Tibial nerve (tissue), 4 donors: ENCODE measurements around the gene GCKR. TPM values are rescaled to one million over a fixed set of nuclear protein-coding genes. Genes with fewer than 3 reads are reported as not detected.

Source experiments
- DNase-seq, 2 donors: peaks; one replicate each; pipeline ENCODE4 v3.0.0-alpha.2; 2019; ENCODE audit warnings: low spot score in 2 of 2
- H3K27ac ChIP-seq, 4 donors: fragments of 200-600 bp; sonication (generic) in 3 of 4; one replicate each; pipeline ENCODE4 v1.5.1; 2017 to 2019; ENCODE audit warnings: mild to moderate bottlenecking in 1 of 4
- H3K27me3 ChIP-seq, 2 donors: fragments of 200-600 bp; sonication (generic) in 1 of 2; one replicate each; pipeline versions ENCODE4 v1.5.1 to v1.6.0; 2017 to 2019
- H3K36me3 ChIP-seq, 3 donors: fragments of 200-600 bp; sonication (generic); one replicate each; pipeline ENCODE4 v1.5.1; 2018 to 2019
- H3K4me1 ChIP-seq, 4 donors: fragments of 200-600 bp; sonication (generic) in 3 of 4; one replicate each; pipeline ENCODE4 v1.5.1; 2017 to 2019
- H3K4me3 ChIP-seq, 4 donors: fragments of 200-600 bp; sonication (generic) in 3 of 4; one replicate each; pipeline ENCODE4 v1.5.1; 2017 to 2019; ENCODE audit warnings: mild to moderate bottlenecking in 1 of 4, moderate library complexity in 1 of 4
- H3K9me3 ChIP-seq, 4 donors: fragments of 200-600 bp; sonication (generic) in 3 of 4; one replicate each; pipeline ENCODE4 v1.5.1; 2017 to 2019
- EP300 ChIP-seq, 2 donors: sonication (generic); formaldehyde crosslinking; IDR thresholded peaks; one replicate each; pipeline ENCODE4 v1.6.1; 2017; ENCODE audit warnings: antibody characterized with exemption in 2 of 2, mild to moderate bottlenecking in 1 of 2
- POLR2A ChIP-seq, 2 donors: fragments of 450-650 bp; IDR thresholded peaks; one replicate each; pipeline ENCODE4 v1.6.1; 2017; ENCODE audit warnings: antibody characterized with exemption in 2 of 2, mild to moderate bottlenecking in 2 of 2, moderate library complexity in 2 of 2
- WGBS, 2 donors: methylation state at CpG; one replicate each; pipeline ENCODE4 v1.1.5; 2018; 5-methylcytosine and 5-hydroxymethylcytosine counted together
- total RNA-seq, 4 donors: library from RNA; depleted of rRNA; stranded (reverse); fragments of >200 nt; gene quantifications; one replicate each; pipeline ENCODE4 v1.1.0, GENCODE V29; 2016
- TF ChIP-seq, protein P1 (sequence below), 5 experiments: fragments of 200-600 bp in 3 of 5; fragments of 450-650 bp in 2 of 5; sonication (generic) in 3 of 5; IDR thresholded peaks; one replicate each; pipeline ENCODE4 v1.5.1; 2016 to 2019; ENCODE audit warnings: antibody characterized with exemption in 5 of 5, mild to moderate bottlenecking in 3 of 5, moderate library complexity in 2 of 5

Gene GCKR
- total RNA-seq, 4 donors from 2014 or later = not detected

- TF ChIP-seq, protein P1, sequence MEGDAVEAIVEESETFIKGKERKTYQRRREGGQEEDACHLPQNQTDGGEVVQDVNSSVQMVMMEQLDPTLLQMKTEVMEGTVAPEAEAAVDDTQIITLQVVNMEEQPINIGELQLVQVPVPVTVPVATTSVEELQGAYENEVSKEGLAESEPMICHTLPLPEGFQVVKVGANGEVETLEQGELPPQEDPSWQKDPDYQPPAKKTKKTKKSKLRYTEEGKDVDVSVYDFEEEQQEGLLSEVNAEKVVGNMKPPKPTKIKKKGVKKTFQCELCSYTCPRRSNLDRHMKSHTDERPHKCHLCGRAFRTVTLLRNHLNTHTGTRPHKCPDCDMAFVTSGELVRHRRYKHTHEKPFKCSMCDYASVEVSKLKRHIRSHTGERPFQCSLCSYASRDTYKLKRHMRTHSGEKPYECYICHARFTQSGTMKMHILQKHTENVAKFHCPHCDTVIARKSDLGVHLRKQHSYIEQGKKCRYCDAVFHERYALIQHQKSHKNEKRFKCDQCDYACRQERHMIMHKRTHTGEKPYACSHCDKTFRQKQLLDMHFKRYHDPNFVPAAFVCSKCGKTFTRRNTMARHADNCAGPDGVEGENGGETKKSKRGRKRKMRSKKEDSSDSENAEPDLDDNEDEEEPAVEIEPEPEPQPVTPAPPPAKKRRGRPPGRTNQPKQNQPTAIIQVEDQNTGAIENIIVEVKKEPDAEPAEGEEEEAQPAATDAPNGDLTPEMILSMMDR (IDR thresholded peaks at IDR 0.05) = no peak
- TF ChIP-seq EP300 (IDR thresholded peaks at IDR 0.05) = no peak
- TF ChIP-seq POLR2A (IDR thresholded peaks at IDR 0.05) = no peak
- Histone ChIP-seq H3K36me3 (no peaks in the 10 kb centered on the region), H3K9me3 (no peaks in the 10 kb centered on the region), H3K4me3 (no peak overlapping the region), H3K27ac (no peak overlapping the region), H3K4me1 (no peaks in the 10 kb centered on the region), H3K27me3 (no peaks in the 10 kb centered on the region)
- no peak for DNase-seq
- 70 to 77% methylated on average over 2 of the region's 2 CpGs for WGBS, 2 donors
Observed at GRCh38 chr2:27559228-27559627, 62.6 kb downstream of the GCKR start.

DNA sequence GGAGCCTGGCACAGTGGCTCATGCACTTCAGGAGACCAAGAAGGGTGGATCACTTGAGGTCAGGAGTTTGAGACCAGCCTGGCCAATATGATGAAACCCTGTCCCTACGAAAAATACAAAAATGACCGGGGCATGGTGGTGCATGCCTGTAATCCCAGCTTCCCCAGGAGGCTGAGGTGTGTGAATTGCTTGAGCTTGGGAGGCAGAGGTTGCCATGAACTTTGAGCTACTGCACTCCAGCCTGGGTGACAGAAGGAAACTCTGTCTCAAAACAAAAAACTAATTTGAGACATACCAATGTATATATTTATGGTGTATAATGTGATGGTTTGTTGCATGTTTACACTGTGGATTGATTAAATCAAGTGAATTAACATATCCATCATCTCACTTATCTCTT is 64.4 kb downstream of the GCKR start:
- Histone ChIP-seq H3K9me3 (no peaks in the 10 kb centered on the region), H3K27me3 (no peaks in the 10 kb centered on the region), H3K4me3 (no peak overlapping the region), H3K4me1 (no peaks in the 10 kb centered on the region), H3K36me3 (no peaks in the 10 kb centered on the region), H3K27ac (no peak overlapping the region)
- no peak for TF ChIP-seq EP300 (IDR thresholded peaks at IDR 0.05)
- no peak for TF ChIP-seq POLR2A (IDR thresholded peaks at IDR 0.05)
- TF ChIP-seq, protein P1 (IDR thresholded peaks at IDR 0.05) = no peak
- WGBS, 2 donors = 66 to 88% methylated on average over 2 of the region's 2 CpGs
- no peak for DNase-seq

- TF ChIP-seq, protein P1 (IDR thresholded peaks at IDR 0.05) = no peak
- TF ChIP-seq EP300 (IDR thresholded peaks at IDR 0.05) (no peak), POLR2A (IDR thresholded peaks at IDR 0.05) (no peak)
- peaks cover 0 to 11% of the 10 kb centered on the region in 2 donors for H3K27me3 ChIP-seq
- H3K36me3 ChIP-seq = no peaks in the 10 kb centered on the region
- WGBS, 2 donors = 60 to 66% methylated on average over 2 of the region's 2 CpGs
- no peak overlapping the region for H3K4me3 ChIP-seq
- no peaks in the 10 kb centered on the region for H3K4me1 ChIP-seq
- H3K9me3 ChIP-seq = peaks cover 0 to 4% (median 0%) of the 10 kb centered on the region in 4 donors
- no peak overlapping the region for H3K27ac ChIP-seq
- no peak for DNase-seq
Observed at GRCh38 chr2:27566628-27567027, 70.0 kb downstream of the GCKR start.

- Histone ChIP-seq H3K4me3 (no peak overlapping the region), H3K9me3 (peaks cover 0 to 31% (median 0%) of the 10 kb centered on the region in 4 donors), H3K27me3 (peaks cover 0 to 11% of the 10 kb centered on the region in 2 donors), H3K4me1 (no peaks in the 10 kb centered on the region), H3K27ac (no peak overlapping the region), H3K36me3 (no peaks in the 10 kb centered on the region)
- WGBS, 2 donors = 50 to 62% methylated on average over 2 of the region's 2 CpGs
- TF ChIP-seq EP300 (IDR thresholded peaks at IDR 0.05) (no peak), POLR2A (IDR thresholded peaks at IDR 0.05) (no peak)
- TF ChIP-seq, protein P1 (IDR thresholded peaks at IDR 0.05) = no peak
- DNase-seq = no peak
Observed at GRCh38 chr2:27569398-27569797, 72.8 kb downstream of the GCKR start.

GRCh38 chr2:27571197-27571596 is 74.6 kb downstream of the GCKR start:
- DNase-seq = no peak
- TF ChIP-seq POLR2A (IDR thresholded peaks at IDR 0.05) (no peak), EP300 (IDR thresholded peaks at IDR 0.05) (no peak)
- TF ChIP-seq, protein P1 (IDR thresholded peaks at IDR 0.05) = no peak
- Histone ChIP-seq H3K27me3 (peaks cover 0 to 11% of the 10 kb centered on the region in 2 donors), H3K4me3 (no peak overlapping the region), H3K36me3 (no peaks in the 10 kb centered on the region), H3K27ac (no peak overlapping the region), H3K4me1 (no peaks in the 10 kb centered on the region), H3K9me3 (peaks cover 0 to 49% (median 1%) of the 10 kb centered on the region in 4 donors)
- 84 to 89% methylated on average over 3 of the region's 3 CpGs for WGBS, 2 donors
